Activated naive CD4-positive, alpha-beta T cell (primary cell): ENCODE data around the gene CCDC187.

ENCODE experiments used
- DNase-seq, 4 experiments: peaks; one replicate each; lab custom pipeline; 2025; lab: John Stamatoyannopoulos, UW

The CCDC187 gene

GRCh38 chr9:136311051-136312008 is 7.4 kb upstream of the CCDC187 start:
- no peak for DNase-seq

DNA sequence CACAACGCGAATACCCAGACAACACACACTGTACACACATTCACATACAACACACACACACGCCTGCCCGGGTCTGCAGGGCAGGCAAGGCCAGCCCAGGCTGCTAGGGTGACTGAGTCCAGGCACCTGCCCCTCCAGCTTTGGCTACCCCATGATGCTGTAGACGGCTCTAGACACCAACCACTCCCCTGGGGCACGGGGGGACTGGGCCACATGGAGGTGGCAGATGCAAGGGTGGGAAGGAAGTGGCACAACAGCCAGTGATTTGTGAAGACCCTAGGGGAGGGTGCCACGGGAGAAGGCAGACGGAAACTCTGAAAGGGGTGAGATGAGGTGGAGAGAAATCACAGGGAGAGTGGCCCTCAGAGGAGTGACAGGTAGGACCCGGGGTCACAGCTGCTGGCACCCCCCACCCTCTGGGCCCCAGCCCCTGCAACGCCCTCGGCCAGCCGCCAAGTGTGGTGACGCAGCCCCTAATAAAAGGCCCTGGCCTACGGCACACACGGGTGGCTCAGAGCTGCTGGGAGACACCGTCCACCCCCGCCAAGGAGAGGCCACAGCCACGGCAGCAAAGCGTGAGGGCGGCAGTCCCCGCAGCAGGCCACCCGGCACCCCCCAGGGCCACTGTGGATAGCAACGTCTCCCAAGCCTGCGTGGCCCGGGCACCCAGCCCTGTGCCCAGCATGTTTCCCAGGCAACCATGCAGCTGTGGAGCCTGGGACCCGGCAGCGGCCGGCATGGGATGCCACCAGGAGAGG is 6.6 kb upstream of the CCDC187 start:
- DNase-seq, result no peak

- DNase-seq, result no peak
Measured at GRCh38 chr9:136309806-136310220, 5.9 kb upstream of the CCDC187 start.

DNA sequence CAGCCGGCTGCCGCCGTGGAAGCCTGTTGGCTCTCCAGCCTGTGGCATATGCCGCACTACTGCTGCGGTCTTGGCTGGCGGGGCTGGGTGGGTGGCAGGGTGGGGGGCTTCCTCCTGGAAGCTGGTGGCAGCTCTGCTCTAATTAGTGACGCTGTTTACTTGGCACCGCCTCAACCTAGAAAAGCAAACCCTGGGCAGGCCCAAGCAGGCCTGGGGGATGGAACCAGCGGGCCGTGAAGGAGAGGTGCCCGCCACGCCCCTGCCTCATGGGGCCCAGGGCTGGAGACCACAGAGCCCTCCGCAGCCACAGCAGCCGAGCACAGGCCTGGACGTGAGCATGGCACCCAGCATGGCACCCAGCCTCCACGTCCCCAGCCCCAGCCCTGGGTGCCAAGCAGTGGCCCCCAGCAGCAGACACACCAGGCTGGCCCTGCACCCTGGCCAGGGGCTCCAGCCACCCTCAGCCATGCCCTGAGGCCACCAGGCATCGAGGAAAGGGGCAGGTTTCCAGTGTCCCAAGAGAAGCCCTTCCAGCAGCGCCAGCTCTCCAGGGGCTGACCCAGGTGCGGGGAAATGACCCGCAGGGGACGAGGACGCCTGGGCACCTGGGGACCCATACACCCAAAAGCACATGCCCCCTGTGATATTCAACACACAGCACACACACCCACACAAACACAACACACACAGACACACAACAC is 5.4 kb upstream of the CCDC187 start:
- DNase-seq, result no peak

DNA sequence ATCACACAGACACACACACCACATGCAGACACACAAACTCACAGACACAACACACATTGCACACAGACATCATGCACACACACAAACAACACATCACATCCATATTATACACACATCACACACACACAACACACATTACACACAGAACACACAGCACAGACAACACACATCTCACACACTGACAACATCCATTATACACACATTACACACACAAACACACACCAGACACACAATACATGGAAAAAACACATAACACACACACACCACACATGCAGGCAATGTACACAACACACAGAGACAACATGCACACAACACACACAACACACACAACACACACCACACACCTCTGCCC is 4.8 kb upstream of the CCDC187 start:
- DNase-seq, result no peak

GRCh38 chr9:136308006-136308701 is 4.3 kb upstream of the CCDC187 start:
- DNase-seq, result no peak

GRCh38 chr9:136307215-136307750 is 3.4 kb upstream of the CCDC187 start:
- no peak for DNase-seq

- DNase-seq, result no peak
Measured at GRCh38 chr9:136306211-136307208, 2.6 kb upstream of the CCDC187 start.

GRCh38 chr9:136305804-136306203 is 1.9 kb upstream of the CCDC187 start:
- DNase-seq, result no peak

- DNase-seq, result no peak
Measured at GRCh38 chr9:136304981-136305380, 1.1 kb upstream of the CCDC187 start.

DNA sequence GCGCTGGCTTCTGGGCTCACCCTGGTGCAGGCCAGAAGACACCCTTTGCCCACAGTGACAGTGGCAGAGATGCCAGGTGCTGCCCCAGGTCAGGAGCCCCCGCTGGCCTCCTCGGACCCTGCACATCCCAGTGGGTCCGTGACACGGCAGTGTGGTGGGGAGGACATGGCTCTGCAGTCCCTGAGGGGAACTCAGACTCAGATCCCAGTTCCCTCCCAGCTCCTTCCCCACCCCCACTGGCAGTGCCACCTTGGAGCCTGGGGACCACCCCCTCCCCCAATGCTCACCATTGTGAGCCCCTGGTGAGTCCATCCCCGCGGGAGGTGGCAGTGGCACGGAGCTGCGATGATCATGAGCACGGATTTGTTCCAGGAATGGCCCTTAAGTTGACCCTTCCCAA is 562 bp upstream of the CCDC187 start:
- DNase-seq, result no peak

DNA sequence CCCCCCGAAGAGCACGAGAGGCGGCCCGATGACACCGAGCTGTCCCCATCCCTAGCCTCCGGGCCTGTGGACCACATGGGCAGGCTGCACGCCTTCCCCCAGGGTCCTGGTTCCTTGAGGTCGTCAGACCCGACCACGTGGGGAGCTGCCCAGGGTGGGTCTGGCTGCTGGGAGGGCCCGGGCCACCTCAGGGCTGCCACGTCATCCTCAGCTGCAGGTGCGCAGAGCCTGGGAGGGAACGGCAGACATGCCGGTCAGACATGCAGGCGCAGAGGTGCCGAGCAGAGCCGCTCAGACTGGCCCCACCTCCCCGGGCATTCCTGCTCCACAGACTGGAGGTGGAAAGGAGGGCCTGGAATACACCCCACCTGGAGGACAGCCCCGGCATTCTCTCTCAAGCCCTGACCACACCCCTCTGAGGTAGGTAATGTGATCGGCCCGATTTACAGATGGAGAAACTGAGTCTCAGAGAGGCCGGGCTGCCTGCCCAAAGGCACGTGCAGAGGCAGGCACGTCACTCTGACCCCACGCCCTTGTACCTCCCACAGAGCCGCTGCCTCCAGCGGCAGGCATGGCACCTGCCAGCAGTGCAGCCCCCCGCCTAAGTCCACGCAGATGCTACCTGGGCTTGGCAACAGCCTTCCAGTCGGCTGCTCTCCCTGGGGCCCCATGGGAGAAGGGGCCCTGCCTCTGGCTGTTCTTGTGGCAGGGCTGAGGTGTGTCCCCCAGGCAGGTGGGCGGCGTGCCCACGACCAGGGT is 649 bp downstream of the CCDC187 start:
- no peak for DNase-seq

DNA sequence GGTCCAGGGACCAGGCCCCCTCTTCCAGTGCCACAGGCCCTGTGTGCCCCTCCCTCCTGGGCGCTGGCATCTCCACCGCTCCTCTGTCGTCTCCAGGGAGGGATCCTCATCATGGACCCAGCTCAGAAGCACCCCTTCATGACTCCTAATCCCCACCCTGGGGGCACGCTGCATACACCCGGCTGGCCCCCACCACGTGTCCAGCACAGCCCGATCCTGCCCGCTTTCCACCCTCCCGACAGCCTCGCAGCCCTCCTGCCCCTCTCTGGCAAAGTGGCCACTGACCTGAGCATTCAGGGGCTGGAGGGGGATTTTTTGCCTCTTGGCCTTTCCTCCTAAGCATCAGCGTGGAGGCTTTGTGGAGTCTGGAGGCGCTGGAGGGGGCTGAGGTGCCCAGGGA is 1.4 kb downstream of the CCDC187 start:
- DNase-seq, result no peak

DNA sequence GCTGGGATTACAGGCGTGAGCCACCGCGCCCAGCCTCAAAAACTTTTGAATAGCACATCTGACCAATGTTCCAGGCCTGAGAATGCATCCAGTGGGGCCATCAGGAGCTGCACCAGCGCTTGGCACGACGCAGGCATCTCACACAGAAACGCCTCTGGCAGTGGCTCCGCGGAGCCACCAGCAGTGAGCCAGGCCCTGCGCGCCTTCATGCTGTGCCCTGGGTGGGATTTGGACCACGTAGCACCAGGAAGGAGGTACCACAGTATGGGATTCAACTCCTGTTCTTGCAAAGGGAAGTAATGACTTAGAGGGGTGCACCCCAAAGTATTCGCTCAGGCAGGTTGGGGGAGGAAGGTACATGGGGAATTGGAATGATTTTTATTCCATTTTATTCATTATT is 3.0 kb downstream of the CCDC187 start:
- DNase-seq, result no peak

- DNase-seq, result no peak
Measured at GRCh38 chr9:136300016-136300545, 3.8 kb downstream of the CCDC187 start.

GRCh38 chr9:136299541-136299940 is 4.4 kb downstream of the CCDC187 start:
- no peak for DNase-seq

DNA sequence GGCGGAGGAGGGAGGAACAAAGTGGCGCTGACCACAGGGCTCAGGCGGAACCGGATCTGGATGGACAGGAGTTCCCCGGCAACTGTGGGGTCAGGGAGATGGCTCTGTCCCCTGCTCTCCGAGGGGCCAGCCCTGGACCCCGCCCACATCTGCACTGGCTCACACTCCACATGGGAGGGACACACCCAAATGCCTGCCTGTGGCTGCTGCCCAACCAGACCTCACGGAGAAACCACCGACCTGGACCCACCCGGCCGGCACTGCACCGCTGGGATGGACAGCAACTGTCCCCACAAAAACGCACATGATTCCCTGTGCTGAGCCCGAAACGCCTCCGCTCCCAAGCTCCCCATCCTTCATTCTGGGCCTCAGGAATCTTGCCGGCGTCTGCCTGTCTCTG is 4.8 kb downstream of the CCDC187 start:
- DNase-seq, result no peak

DNA sequence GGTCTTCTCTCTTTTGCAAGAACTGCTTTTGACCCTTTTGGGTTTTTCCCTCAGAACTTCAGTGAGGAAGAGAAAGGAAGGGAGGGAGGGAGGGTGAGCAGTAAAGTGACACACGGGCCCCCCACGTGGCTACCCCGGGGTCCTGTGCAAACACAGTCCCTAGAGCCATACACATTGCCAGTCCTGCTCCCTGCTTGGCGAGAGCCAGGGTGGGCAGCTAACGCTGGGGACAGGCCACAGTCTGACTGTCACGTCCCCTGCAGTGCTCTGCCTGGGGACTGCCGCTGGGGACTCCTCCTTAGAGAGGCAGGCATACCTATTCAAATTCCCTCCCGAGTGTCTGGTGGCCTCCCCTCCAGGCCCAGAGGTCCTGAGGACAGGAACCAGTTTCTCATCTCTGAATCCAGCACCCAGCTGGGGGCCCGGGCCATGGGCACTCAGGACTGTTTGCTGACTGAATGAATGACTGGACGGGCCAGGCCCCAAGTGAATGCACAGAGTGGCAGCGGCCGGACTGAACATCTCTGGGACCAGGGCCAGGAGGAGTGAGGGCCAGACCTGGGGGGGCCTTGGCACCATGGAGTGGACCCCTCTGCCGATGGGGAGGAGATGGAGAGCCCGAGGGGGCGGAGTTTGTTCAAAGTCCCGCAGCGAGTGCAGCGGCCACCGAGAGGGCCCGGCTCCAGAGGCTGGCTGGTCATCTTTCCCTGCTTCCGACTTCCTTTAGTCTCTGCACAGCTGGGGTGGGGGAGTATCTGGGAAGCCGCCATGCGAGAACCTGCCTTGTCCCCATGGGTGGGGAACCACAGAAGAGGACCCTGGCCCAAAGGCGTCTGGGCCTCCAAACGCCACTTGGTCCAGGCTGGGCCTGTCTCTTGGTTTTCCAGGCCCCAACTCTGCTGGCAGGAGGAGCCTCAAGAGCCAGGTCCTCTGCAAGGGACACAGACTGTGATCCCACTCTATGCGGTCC is 5.8 kb downstream of the CCDC187 start:
- DNase-seq, result no peak
